SK-N-SH (cell line): ENCODE results near the gene GREM2.

ENCODE experiments used
- EZH2phosphoT487 ChIP-seq: fragments of 200-600 bp; sonication (generic); IDR thresholded peaks from 2 replicates; pipeline ENCODE4 v1.6.1; 2017; ENCODE audit warnings: low read depth, mixed run types, mild to moderate bottlenecking, antibody characterized with exemption, moderate library complexity, borderline replicate concordance
- USF2 ChIP-seq: fragments of 150-350 bp; IDR thresholded peaks from 2 replicates; pipeline ENCODE4 v1.6.1; 2017; ENCODE audit warnings: antibody characterized with exemption, low read length, low read depth, borderline replicate concordance

- TF ChIP-seq USF2 (no peak), EZH2phosphoT487 (no peak)
Observed at GRCh38 chr1:240515505-240515904, 96.5 kb downstream of the GREM2 start.
